ENCODE results near the gene PADI1. TPM values are rescaled to one million over a fixed set of nuclear protein-coding genes. Genes with fewer than 3 reads are reported as not detected.

The PADI1 gene
- polyA plus RNA-seq, 1 donor from 2014 or later: 0.66 TPM

DNA sequence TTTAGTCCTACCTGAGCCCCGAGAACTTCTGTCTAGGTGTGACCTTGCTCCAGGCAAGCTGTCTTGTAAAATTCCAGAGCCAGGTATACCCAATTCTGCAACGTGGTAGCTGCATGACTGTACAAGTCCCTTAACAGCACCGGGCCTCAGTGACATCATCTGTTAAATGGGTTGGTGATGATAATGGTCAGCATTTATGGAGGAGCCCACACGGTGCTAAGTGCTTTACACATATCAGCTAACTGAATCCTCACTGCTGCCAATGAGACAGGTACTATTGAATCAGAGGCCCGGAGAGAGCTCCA, 37.2 kb upstream of the PADI1 start:
- Histone ChIP-seq H3K27ac (ENCODE audit: low read length) (no peak overlapping the region), H3K9me3 (ENCODE audit: low read length) (no peaks in the 10 kb centered on the region), H3K36me3 (ENCODE audit: insufficient read depth, low read length) (no peaks in the 10 kb centered on the region), H3K9me2 (ENCODE audit: insufficient read depth, low read length) (no peaks in the 10 kb centered on the region), H3K4me2 (ENCODE audit: low read length) (no peak overlapping the region), H3F3A (ENCODE audit: insufficient read depth, low read length, poor library complexity, severe bottlenecking) (no peaks in the 10 kb centered on the region), H3K4me3 (ENCODE audit: low read length) (no peak overlapping the region), H2AFZ (ENCODE audit: low read depth, low read length) (no peak overlapping the region), H3K27me3 (ENCODE audit: insufficient read depth, low read depth, low read length) (no peaks in the 10 kb centered on the region), H4K20me1 (ENCODE audit: insufficient read depth) (no peaks in the 10 kb centered on the region), H3K9ac (ENCODE audit: low read length) (no peak overlapping the region), H3K79me2 (replicated peaks; ENCODE audit: insufficient read depth, low read length) (no peaks in the 10 kb centered on the region)
- TF ChIP-seq SMC3 (conservative IDR thresholded peaks at IDR 0.05; ENCODE audit: poor library complexity): no peak
- no peak for TF ChIP-seq EP300 (conservative IDR thresholded peaks at IDR 0.05; ENCODE audit: poor library complexity, severe bottlenecking)
- TF ChIP-seq, protein P1, sequence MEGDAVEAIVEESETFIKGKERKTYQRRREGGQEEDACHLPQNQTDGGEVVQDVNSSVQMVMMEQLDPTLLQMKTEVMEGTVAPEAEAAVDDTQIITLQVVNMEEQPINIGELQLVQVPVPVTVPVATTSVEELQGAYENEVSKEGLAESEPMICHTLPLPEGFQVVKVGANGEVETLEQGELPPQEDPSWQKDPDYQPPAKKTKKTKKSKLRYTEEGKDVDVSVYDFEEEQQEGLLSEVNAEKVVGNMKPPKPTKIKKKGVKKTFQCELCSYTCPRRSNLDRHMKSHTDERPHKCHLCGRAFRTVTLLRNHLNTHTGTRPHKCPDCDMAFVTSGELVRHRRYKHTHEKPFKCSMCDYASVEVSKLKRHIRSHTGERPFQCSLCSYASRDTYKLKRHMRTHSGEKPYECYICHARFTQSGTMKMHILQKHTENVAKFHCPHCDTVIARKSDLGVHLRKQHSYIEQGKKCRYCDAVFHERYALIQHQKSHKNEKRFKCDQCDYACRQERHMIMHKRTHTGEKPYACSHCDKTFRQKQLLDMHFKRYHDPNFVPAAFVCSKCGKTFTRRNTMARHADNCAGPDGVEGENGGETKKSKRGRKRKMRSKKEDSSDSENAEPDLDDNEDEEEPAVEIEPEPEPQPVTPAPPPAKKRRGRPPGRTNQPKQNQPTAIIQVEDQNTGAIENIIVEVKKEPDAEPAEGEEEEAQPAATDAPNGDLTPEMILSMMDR (IDR thresholded peaks at IDR 0.05; ENCODE audit: poor library complexity, severe bottlenecking): no peak
- no peak for TF ChIP-seq TAF1 (IDR thresholded peaks at IDR 0.05; ENCODE audit: low read depth)
- TF ChIP-seq RAD21 (conservative IDR thresholded peaks at IDR 0.05): no peak
- TF ChIP-seq MXI1 (conservative IDR thresholded peaks at IDR 0.05; ENCODE audit: poor library complexity, severe bottlenecking): no peak
- no peak for TF ChIP-seq POLR2AphosphoS5 (IDR thresholded peaks at IDR 0.05)
- TF ChIP-seq, protein P2, sequence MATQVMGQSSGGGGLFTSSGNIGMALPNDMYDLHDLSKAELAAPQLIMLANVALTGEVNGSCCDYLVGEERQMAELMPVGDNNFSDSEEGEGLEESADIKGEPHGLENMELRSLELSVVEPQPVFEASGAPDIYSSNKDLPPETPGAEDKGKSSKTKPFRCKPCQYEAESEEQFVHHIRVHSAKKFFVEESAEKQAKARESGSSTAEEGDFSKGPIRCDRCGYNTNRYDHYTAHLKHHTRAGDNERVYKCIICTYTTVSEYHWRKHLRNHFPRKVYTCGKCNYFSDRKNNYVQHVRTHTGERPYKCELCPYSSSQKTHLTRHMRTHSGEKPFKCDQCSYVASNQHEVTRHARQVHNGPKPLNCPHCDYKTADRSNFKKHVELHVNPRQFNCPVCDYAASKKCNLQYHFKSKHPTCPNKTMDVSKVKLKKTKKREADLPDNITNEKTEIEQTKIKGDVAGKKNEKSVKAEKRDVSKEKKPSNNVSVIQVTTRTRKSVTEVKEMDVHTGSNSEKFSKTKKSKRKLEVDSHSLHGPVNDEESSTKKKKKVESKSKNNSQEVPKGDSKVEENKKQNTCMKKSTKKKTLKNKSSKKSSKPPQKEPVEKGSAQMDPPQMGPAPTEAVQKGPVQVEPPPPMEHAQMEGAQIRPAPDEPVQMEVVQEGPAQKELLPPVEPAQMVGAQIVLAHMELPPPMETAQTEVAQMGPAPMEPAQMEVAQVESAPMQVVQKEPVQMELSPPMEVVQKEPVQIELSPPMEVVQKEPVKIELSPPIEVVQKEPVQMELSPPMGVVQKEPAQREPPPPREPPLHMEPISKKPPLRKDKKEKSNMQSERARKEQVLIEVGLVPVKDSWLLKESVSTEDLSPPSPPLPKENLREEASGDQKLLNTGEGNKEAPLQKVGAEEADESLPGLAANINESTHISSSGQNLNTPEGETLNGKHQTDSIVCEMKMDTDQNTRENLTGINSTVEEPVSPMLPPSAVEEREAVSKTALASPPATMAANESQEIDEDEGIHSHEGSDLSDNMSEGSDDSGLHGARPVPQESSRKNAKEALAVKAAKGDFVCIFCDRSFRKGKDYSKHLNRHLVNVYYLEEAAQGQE (IDR thresholded peaks at IDR 0.05; ENCODE audit: borderline replicate concordance): no peak
- TF ChIP-seq EZH2 (IDR thresholded peaks at IDR 0.05; ENCODE audit: borderline replicate concordance, insufficient read depth, low read length, poor library complexity, severe bottlenecking): no peak

DNA sequence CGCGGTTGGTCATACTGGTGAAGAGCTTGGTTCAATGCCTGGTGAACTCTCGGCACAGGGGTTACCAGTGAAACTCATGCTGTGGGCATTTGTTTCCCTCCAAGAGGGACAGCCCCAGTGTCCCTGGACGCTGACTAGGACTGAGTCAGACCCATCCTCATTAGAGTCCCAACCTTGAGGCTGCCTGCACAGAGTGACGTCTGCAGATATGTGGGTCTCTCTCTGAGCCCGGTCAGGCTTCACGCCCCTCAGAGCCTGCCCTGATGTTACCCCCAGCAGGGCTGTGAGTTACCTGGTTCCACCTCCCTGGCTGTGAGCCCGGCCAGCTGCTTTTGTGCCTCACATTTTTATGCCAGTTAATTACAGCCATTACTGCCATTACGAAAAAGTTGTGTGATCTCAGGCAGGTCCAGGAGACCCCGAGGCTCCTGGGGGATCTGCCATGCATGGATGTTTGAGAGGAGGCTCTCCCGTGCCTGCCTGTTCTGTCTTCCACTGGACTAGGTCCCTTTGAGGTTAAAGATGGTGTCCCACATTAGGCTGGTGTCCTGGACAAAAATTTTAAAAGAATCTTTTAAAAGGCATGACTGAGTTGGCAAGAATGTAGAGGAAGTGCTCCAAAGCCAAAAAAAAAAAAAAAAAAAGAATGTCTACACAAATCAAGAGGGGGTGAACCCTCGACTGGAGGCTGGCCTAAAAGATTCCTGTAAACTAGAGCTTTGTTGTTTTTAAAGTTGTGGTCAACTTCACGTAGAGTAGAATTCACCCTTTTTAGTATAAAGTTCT, 36.6 kb upstream of the PADI1 start:
- no peaks in the 10 kb centered on the region for H3K27me3 ChIP-seq (ENCODE audit: insufficient read depth, low read depth, low read length)
- no peak overlapping the region for H2AFZ ChIP-seq (ENCODE audit: low read depth, low read length)
- H3K79me2 ChIP-seq (replicated peaks; ENCODE audit: insufficient read depth, low read length): no peaks in the 10 kb centered on the region
- H3K36me3 ChIP-seq (ENCODE audit: insufficient read depth, low read length): no peaks in the 10 kb centered on the region
- H3K4me2 ChIP-seq (ENCODE audit: low read length): no peak overlapping the region
- H3K9me2 ChIP-seq (ENCODE audit: insufficient read depth, low read length): no peaks in the 10 kb centered on the region
- no peak overlapping the region for H3K9ac ChIP-seq (ENCODE audit: low read length)
- no peaks in the 10 kb centered on the region for H4K20me1 ChIP-seq (ENCODE audit: insufficient read depth)
- no peak overlapping the region for H3K4me3 ChIP-seq (ENCODE audit: low read length)
- H3K9me3 ChIP-seq (ENCODE audit: low read length): no peaks in the 10 kb centered on the region
- TF ChIP-seq, protein P1 (IDR thresholded peaks at IDR 0.05; ENCODE audit: poor library complexity, severe bottlenecking): no peak
- no peak for TF ChIP-seq EP300 (conservative IDR thresholded peaks at IDR 0.05; ENCODE audit: poor library complexity, severe bottlenecking)
- no peak for TF ChIP-seq SMC3 (conservative IDR thresholded peaks at IDR 0.05; ENCODE audit: poor library complexity)
- no peak for TF ChIP-seq EZH2 (IDR thresholded peaks at IDR 0.05; ENCODE audit: borderline replicate concordance, insufficient read depth, low read length, poor library complexity, severe bottlenecking)
- TF ChIP-seq TAF1 (IDR thresholded peaks at IDR 0.05; ENCODE audit: low read depth): no peak
- TF ChIP-seq MXI1 (conservative IDR thresholded peaks at IDR 0.05; ENCODE audit: poor library complexity, severe bottlenecking): no peak
- TF ChIP-seq RAD21 (conservative IDR thresholded peaks at IDR 0.05): no peak
- TF ChIP-seq, protein P2 (IDR thresholded peaks at IDR 0.05; ENCODE audit: borderline replicate concordance): no peak
- no peak for TF ChIP-seq POLR2AphosphoS5 (IDR thresholded peaks at IDR 0.05)
- H3K27ac ChIP-seq (ENCODE audit: low read length): no peak overlapping the region
- H3F3A ChIP-seq (ENCODE audit: insufficient read depth, low read length, poor library complexity, severe bottlenecking): no peaks in the 10 kb centered on the region

All from neural cell (in vitro differentiated cells).